NCI-H1930 (cell line): ENCODE measurements around the gene AP5M1.
A peak's percentile ranks its signal among the peaks of the same experiment; 100 is the strongest.
"Not testable (repeated sequence)": the region's sequence is repeated elsewhere in the genome, so short reads cannot be mapped to it uniquely, and the experiment has no call there.

Source experiments
- DNase-seq, 2 experiments: peaks; one replicate each; lab custom pipeline; 2025; lab: John Stamatoyannopoulos, UW

Gene AP5M1

DNA sequence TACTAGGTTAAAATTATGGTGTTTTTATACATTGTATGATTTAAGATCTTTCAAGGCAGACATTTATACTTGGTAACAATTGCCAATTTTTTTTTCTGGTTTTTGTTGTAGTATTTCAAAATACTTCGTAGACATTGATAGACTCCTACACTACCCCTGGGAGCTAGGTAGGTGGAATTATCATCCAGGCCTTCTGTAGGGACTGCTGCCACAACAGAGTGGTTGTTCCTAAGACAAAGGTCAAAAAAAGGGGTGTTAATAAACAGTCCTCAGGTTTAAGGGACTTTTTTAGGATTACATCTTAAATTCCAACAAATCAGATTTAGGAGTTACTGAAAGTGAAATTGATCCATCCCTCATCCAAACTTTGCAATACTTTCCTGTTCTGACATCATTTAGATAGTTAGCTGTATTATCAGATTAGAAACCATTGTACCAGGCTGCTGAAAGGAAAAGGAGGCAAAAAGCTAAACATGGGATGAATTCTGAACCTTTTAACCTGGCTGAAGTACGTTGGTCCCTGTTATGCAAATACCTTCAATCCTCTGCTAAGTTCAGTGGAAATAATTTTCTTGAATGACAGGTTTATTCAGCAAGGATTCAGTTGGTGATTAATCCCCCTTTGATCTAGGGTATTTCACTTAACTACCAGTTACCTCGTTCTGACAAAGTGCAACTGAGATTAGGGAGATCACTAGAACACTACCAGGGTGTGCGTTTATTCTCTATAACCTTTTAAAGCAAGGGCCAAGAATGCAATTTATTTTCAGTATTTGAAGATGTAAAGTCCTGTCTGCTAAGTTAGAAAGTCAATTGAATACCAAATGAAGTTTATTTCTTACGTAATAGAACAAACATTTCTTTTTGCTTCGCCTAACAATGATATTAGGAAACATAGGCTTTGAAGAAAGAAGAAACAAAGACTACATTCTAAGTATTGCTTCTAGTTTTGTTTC lies 23.2 kb downstream of the AP5M1 start:
- DNase-seq = no peak

GRCh38 chr14:57293866-57294837 lies 25.4 kb downstream of the AP5M1 start:
- DNase-seq = no peak

DNA sequence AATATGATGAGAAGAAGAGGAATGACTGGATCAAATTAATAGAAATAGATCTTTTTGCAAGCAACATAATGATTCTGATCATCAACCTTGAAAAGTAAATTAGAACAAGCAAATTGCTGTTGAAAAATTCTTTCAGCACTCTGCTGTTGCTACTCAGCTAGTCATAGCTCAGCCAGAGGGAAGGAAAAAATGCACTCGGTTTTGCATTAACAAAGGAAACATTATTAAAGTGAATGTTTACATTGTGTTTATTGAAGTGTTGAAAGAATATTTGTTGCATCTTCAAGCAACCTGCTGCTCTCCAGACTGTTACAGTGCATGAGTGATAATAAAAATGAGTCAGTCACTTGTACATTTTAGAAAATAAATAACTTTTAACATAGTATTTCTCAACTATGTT lies 26.5 kb downstream of the AP5M1 start:
- no peak for DNase-seq

DNA sequence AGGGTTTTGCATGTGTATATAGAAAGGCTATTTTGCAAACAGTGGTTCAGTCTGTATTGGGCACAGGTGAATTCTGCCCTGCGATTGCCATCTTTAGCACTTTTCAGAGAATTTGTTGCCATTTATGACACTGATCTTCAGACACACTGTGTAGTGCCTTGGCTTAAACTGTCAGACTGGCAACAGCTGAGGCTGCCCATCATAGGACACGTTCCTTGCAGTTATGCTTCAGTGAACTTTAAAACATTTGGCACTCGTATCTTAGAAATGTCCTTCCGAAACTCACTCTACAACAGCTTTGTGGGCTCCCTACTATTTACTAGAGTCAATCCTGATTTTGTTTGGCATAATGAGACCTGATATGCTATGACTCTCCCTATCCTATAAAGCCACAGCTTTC lies 29.1 kb downstream of the AP5M1 start:
- no peak for DNase-seq

DNA sequence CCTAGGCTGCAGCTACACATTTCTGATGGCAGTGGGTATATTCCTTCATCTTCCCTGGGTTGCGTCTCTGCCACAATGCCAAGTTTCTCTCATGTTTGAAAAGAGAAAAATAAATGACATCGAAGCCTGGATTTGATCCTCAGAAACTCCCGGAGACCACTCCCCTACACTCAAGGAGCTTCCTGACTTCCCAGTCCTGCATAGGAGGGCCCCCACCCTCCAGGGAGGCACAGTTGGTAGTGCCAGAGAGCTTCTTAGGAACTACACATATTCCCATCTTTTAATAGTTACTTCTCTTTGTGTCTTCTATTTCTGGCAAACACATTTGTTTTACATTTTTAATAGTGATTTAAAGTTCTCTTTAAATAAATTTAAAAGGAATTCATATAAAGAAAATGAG lies 30.7 kb downstream of the AP5M1 start:
- DNase-seq = no peak

- no peak for DNase-seq
These were observed 34.1 kb downstream of the AP5M1 start for GRCh38 chr14:57302883-57303282.

DNA sequence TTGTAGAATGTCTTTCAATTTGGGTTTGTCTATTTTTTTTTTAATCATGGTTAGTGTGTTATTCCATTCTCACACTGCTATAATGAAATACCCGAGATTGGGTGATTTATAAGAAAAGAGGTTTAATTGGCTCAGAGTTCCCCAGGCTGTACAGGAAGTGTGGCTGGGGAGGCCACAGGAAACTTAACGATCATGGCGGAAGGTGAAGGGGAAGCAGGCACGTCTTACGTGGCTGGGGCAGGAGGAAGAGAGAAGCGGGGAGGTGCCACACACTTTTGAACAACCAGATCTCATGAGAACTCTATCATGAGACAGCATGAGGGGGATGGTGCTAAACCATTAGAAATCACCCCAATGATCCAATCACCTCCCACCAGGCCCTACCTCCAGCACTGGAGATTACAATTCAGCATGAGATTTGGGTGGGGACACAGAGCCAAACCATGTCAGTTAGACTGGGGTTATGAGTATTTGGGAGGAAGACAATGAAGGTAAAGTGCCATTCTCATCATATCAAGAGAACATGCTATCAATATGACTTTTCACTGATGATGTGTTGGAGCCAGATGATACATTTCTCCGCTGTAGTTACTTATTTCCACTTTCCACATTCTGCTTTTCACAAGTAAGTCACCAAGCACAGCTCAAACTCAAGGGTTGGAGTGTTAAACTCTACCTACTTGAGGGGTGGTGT lies 45.8 kb downstream of the AP5M1 start:
- DNase-seq = no peak

- DNase-seq = peak; percentile 63 to 76
These were observed 48.6 kb downstream of the AP5M1 start for GRCh38 chr14:57317248-57317833.

- no peak for DNase-seq
These were observed 50.9 kb downstream of the AP5M1 start for GRCh38 chr14:57319636-57320192.

DNA sequence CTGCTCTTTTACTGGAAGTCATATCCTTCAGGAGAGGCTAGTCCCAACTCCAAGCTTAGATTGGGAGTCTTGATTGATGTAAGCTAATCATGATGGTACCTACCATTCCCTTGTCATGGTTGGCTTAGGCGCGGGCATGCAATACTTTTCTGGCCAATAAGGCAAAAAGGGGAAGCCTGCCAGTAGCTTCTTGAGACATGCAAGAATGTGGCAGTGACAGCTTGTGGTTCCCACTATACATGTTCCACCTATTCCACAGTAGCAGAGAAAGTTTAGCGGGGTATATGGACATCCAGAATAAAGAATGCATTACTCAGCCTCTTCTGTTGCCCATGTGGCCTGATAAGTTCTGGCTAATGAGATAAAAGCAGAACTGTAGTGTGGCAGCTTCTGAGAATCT lies 55.0 kb downstream of the AP5M1 start:
- no peak for DNase-seq

- DNase-seq = no peak
These were observed 57.5 kb downstream of the AP5M1 start for GRCh38 chr14:57326253-57326652.

GRCh38 chr14:57329833-57330232 lies 61.1 kb downstream of the AP5M1 start:
- no peak for DNase-seq

- DNase-seq = not testable (repeated sequence)
These were observed 63.7 kb downstream of the AP5M1 start for GRCh38 chr14:57332475-57332874.

GRCh38 chr14:57333726-57334125 lies 65.0 kb downstream of the AP5M1 start:
- DNase-seq = not testable (repeated sequence)

DNA sequence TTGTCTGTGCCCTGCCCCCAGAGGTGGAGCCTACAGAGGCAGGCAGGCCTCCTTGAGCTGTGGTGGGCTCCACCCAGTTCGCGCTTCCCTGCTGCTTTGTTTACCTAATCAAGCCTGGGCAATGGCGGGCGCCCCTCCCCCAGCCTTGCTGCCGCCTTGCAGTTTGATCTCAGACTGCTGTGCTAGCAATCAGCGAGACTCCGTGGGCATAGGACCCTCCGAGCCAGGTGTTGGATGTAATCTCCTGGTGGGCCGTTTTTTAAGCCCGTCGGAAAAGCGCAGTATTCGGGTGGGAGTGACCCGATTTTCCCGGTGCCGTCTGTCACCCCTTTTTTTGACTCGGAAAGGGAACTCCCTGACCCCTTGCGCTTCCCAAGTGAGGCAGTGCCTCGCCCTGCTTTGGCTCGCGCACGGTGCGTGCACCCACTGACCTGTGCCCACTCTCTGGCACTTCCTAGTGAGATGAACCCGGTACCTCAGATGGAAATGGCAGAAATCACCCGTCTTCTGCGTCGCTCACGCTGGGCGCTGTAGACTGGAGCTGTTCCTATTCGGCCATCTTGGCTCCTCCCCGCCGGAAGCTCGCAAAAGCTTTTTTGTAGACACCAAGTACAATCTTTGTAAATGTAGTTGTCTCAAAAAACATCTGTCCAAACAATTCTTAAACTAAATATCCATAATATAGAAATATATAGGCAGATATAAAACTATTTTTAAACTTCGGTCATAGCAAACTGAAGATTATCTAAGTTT lies 75.0 kb downstream of the AP5M1 start:
- not testable (repeated sequence) for DNase-seq

GRCh38 chr14:57345106-57345505 lies 76.3 kb downstream of the AP5M1 start:
- DNase-seq = no peak

DNA sequence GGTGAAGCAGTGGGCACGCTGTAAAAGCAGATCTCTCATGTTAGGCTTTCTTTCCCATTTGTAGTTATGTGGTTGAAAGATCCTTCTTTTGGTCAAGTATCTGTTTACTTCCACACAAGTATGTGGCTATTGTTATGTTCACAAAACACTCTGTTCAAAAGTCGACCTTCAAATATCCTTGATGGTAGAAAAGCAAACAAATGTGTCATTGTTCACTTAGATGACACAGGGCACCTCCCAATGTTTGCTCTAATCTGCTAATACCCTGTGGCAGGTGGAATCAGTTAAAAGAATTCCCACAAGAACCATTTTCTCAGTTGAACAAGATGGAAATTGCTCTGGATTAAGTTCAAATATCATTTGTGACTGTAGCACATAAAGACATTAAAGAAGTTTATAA lies 78.0 kb downstream of the AP5M1 start:
- peak; percentile 46 to 79 for DNase-seq
